GM19324 (cell line): Measurements from ENCODE around the gene GUCY2C.
"Not testable (repeated sequence)": the region's sequence is repeated elsewhere in the genome, so short reads cannot be mapped to it uniquely, and the experiment has no call there.

ENCODE experiments used
- ATAC-seq: cut with Tn5 transposase; IDR thresholded peaks from one replicate; pipeline ENCODE4 v1.9.1; 2021; ENCODE audit warnings: mild to moderate bottlenecking, moderate library complexity; ENCODE audit not compliant: unreplicated experiment, low FRiP score

The GUCY2C gene

DNA sequence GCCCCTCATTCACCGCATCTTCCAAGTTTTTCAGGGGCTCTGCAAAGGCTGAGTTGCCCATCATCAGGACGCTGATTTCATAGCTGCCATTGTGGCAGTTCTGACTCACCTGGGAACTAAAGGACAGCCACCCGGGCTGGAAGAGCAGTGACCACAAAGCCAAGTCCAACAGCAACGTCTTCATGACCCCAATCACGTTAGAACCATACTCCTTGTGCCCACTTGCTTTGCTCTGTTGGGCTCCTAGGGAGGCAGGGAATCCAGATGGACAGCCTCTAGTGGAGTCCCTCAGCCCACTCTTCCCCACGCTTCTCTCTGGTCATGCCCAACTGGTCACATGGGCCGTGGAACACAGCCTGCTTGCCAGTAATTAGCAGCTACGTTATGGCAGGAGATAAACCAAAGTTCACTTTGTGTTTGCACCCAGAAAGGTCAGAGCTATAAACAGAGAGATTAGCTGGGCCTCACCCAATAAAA, at the start of gene GUCY2C:
Gene GUCY2C (minus strand): TSS at position 335 of the 477 bp plus-strand sequence. CDS start 151 bp downstream, at position 184.
- ATAC-seq, result no peak

- no peak for ATAC-seq
Measured at GRCh38 chr12:14743061-14743460, 46.7 kb upstream of the GUCY2C start.

GRCh38 chr12:14741942-14742341, 45.5 kb upstream of the GUCY2C start:
- no peak for ATAC-seq

DNA sequence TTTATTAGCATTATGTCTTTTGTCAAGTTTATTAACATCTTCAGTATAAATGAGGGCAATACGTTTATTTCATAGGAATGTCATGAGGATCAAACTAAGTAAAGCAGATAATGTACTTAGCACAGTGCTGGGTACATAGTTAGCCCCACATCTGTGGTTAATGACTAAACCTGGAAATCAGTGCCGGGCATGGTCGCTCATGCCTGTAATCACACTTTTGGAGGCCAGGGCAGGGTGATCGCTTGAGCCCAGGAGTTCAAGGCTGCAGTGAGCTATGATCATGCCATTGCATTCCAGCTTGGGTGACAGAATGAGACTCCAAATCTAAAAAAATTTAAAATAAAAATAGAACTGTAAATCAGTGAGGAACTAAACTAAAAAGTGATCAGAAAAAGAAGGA, 44.8 kb upstream of the GUCY2C start:
- no peak for ATAC-seq

DNA sequence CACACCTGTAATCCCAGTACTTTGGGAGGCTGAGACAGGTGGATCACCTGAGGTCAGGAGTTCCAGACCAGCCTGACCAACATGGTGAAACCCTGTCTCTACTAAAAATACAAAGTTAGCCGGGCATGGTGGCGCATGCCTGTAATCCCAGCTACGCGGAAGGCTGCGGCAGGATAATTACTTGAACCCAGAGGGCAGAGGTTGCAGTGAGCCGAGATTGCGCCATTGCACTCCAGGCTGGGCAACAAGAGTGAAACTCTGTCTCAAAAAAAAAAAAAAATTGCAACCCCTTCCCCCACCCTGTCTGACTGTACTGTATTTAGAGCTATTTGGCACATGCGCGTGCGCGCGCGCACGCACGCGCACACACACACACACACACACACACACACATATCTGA, 40.0 kb upstream of the GUCY2C start:
- not testable (repeated sequence) for ATAC-seq

DNA sequence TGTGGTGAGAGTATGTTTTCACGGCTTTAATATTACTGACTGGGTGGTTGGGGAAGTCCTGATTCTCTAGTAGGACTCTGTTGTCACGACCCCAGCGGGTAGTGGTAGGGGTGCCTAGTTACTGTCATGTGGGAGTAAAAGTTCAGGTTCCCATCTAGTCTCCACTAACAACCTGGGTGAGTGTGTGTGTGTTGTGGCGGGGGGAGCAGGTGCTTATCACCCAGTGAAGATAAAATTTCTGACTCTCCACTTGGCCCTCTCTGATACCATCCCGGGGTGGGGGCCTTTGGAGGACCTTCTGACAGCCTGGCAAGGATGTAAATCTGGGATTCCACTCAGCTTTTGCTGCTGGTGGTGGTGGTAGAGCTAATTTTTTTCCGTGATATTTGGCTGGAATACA, 35.4 kb upstream of the GUCY2C start:
- ATAC-seq, result no peak

- ATAC-seq, result no peak
Measured at GRCh38 chr12:14729586-14729985, 33.2 kb upstream of the GUCY2C start.

- ATAC-seq, result no peak
Measured at GRCh38 chr12:14723763-14724162, 27.4 kb upstream of the GUCY2C start.

DNA sequence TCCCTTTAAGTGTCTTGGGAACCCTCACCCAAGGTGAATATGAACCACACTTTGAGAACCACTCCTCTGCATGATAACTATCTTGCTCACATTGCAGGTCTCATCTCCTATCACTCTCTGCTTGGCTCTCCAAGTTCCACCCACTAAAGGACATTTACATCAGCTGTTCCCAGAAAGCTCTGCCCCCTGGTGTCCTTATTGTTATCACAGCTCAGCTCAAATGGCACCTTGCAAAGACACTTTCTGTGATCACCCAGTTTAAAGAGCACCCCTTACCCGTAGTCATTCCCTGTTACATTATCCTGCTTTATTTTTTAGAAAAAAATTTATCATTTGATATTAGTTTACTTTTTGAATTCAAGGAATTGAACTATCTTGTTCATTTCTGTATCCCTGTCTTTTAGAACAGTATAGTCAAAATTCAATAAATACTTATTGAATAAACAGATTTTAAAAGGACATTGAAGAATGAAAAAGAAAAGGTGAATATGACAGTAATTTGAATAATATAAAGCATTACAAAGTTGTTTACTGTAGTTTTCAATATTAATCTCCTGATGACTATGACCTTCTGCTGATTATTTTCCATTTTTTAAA, 20.5 kb upstream of the GUCY2C start:
- ATAC-seq, result peak; percentile 48

GRCh38 chr12:14714437-14714836, 18.0 kb upstream of the GUCY2C start:
- ATAC-seq, result no peak

DNA sequence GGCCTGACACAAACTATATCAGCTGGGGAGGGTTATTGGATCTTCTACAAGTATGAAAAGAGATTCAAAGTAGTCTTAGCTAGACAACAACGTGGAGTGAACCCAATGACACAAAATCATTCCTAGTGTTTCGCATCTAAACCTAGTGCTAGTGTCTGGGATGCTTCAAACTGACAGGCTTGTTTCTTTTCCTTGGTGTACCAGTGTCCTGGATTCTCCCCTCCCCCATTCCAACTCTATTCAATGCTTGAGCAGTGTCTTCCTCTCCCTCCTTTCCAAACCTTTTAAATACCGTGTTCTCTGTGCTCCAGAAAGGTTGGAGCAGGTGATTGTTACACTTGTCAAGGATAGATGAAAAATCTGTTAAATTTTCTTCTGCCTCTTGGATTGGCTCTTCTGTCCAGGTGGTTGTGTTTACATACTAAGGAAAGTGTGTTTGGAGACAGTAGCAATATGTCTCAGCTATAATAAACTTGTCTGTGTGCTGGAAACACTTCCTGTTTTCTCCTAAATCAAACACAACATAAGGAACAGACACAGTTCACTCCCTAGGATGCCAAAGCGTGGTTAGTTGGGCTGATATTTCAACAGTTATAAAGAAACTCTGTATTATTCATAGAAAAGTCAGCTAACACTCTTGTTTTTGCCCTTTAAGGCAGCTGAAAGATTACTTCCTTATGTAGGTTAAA, 14.4 kb upstream of the GUCY2C start:
- ATAC-seq, result no peak

DNA sequence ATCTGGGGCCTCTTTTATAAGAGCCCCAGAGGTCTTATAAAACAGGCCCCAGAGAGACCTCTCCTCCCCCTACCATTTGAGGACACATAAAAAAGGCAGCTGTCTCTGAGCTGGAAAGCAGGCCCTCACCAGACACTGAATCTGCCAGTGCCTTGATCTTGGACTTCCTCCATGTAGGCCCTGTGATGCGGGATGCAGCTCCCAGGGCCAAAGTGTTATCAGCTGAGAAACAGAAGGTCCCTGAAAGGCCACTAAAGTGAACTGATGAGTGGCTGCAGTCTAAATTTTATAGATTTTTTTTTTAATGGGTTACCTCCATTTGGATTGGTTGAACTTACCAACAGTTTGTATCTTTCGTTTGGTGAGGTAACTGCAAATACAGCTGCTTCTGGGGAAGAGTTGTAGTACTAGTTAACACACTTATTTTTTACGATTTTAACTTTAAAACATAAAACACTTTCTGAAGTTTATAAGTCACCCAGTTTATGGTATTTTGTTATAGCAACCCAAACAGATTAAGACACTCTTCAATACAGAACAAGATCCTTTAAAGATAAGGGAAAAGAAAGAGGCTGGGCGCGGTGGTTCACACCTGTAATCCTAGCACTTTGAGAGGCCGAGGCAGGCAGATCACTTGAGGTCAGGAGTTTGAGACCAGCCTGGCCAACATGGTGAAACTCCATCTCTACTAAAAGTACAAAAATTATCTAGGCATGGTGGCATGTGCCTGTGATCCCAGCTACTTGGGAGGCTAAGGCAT, 5.6 kb upstream of the GUCY2C start:
- ATAC-seq, result no peak

DNA sequence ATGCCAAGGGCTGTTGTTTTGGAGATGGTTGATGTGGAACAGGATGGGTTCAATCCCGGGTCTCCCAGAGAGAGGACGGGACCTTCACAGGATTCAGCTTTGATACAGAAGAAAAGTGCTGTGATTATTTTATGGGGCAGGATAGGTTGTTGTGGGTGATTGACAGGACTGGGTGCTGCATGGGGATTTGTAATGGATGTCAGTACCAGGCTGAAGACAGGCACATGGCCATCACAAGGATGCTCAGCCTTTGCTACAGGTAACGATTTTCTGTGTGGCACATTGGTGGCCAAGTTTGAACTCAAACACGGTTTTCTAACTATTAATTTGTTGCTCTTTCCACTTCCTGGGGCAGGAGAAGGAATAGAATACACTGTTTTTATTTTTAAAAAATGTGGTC, 4.5 kb upstream of the GUCY2C start:
- no peak for ATAC-seq

DNA sequence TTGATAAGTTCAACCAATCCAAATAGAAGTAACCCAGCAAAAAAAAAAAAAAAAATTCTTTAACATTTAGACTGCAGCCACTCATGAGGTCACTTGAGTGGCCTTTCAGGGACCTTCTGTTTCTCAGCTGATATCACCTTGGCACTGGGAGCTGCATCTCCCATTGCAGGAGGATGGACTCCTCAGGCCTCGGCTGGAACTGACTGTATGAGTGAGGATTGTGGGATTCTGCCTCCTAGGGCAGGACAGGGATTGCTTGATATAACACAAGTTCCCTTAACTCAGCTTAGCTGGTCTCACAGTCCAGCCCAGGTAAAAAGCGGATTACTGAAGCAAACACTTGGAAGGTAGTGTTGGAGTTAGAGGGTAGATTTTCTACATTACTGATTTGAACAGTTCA, 3.5 kb upstream of the GUCY2C start:
- no peak for ATAC-seq

DNA sequence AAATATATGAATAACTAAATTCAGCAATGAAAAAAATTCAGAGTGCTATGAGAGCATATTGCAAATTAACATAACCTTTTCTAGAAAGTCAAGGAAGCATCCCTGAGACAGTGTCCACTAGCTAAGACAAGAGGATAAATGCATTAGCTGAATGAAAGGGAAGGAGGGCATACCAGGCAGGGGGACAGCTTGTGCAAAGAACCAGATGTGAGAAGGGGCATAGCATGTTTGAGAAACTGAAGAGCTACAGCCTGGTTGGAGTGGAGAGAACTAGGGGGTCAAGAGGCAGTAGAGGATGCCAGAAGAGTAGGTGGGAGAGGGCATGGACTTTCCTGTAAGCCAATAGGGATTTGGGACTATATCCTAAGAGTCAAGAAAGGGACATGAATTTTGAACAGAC, 2.2 kb upstream of the GUCY2C start:
- no peak for ATAC-seq

GRCh38 chr12:14695715-14696141, 671 bp downstream of the GUCY2C start:
- ATAC-seq, result no peak

DNA sequence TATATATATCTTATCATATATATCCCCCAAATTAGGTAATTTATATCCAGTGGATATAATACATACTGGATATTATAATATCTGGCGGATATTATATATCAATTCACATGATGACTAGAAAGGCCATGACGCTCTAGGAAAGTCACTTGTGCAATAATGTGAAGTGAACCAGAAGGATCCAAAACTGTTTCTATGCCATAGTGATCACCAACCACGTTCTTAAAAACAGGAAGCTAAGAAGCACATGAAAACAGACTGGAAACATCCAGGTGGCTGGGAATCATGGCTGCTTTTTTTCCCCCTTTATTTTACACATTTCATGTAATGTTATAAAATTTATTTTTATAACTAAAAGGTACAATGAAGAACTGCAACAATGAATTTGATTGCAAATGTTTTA, 1.4 kb downstream of the GUCY2C start:
- no peak for ATAC-seq

- no peak for ATAC-seq
Measured at GRCh38 chr12:14694145-14694714, 2.2 kb downstream of the GUCY2C start.

DNA sequence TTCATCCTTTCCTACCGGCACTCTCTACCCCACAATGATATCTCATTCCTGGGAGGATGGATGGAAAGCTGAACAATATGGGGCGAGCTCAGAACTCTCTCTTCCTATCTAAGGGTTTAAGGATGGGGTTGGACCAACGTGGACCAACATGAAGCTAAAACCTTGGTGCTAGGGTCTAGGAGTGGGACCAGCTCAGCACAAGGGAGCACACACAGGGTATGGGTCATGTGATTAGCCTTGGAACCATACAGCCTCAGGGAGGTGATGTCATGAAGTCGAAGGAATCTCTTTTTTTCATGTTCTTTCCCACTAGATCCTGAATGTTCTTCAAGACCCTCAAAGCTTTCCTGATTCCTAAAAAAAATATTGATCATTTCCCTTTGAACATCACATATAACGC, 3.3 kb downstream of the GUCY2C start:
- no peak for ATAC-seq

GRCh38 chr12:14691560-14691959, 4.8 kb downstream of the GUCY2C start:
- no peak for ATAC-seq

- no peak for ATAC-seq
Measured at GRCh38 chr12:14689996-14690395, 6.4 kb downstream of the GUCY2C start.
